ENCODE results near the gene TMEM253.

The TMEM253 gene

DNA sequence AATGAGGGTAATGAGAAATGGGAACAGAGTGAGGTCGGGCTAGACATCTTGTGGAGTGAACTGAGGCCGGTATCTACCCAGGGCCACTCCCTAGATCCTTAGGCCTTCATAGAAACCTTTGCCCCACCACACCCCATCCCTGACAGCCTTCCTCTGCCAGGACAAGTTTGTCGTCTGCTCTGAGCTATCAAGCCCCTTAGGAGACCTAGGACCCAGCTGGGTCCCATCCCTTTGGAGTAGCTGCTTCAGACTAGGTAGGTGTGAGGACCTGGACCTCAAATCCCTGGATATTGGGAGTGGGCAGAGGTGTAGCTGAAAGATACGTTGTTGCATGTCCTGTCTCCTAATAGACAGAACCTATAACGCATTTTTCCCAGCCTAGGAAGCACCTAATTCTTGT, at the start of gene TMEM253:
TSS of gene TMEM253 (plus strand) at position 136 of the 400 bp plus-strand sequence. CDS start 278 bp downstream, outside the sequence.
- no peak for DNase-seq (ENCODE audit: low read depth in 2 of 2)

GRCh38 chr14:21053184-21054122, 47.4 kb upstream of the TMEM253 start:
- DNase-seq (ENCODE audit: low read depth in 2 of 2), result no peak

- DNase-seq (ENCODE audit: low read depth in 2 of 2), result no peak
These were observed 46.6 kb upstream of the TMEM253 start for GRCh38 chr14:21054123-21054767.

DNA sequence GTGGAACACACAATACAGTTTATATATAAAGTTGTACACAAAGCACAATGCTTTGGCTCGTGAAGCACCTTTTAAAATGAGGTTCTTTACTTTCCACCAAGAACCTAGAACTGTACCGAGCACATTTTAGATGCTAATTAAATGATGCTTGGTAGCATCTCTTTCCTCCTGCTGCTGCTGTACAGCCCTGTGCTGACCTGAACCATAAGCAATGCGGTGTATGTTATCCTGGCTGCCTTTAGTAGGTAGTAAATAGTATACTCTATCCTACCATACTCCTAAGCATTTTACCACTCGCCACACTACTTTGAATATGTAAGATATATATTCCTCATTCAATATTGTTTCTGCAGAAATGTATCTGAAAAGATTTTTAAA, 46.1 kb upstream of the TMEM253 start:
- DNase-seq (ENCODE audit: low read depth in 2 of 2), result no peak

GRCh38 chr14:21055432-21056117, 45.3 kb upstream of the TMEM253 start:
- DNase-seq (ENCODE audit: low read depth in 2 of 2), result no peak

- no peak for DNase-seq (ENCODE audit: low read depth in 2 of 2)
These were observed 44.2 kb upstream of the TMEM253 start for GRCh38 chr14:21056520-21057163.

DNA sequence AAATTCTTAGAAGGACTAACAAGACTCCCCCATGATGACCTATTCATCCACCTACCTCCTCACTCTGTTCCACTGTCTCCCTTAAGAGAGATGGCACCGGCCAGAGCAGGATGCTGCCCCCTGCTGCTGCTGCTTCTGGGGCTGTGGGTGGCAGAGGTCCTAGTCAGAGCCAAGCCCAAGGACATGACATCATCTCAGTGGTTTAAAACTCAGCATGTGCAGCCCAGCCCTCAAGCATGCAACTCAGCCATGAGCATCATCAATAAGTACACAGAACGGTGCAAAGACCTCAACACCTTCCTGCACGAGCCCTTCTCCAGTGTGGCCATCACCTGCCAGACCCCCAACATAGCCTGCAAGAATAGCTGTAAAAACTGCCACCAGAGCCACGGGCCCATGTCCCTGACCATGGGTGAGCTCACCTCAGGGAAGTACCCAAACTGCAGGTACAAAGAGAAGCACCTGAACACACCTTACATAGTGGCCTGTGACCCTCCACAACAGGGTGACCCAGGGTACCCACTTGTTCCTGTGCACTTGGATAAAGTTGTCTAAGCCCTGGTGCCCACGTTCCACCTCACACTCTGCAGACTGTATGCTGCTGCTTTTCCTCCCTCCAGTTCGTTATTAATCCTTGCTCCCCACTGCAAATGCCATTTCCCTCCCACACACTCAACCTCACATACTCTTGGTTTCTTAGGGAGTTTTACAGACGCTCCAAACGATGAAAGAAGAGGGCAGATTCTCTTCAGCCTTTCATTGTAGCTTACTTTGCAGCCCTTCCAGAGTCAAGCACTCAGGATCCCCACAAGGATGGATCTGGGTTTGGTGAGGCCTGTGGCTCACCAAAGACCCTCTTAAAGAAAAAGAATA, 42.8 kb upstream of the TMEM253 start, which contains the start of gene RNASE8:
TSS of gene RNASE8 (plus strand) at position 20 of the 873 bp plus-strand sequence. CDS start at position 91, 71 bp downstream.
- no peak for DNase-seq (ENCODE audit: low read depth in 2 of 2)

GRCh38 chr14:21058903-21059302, 42.0 kb upstream of the TMEM253 start:
- no peak for DNase-seq (ENCODE audit: low read depth in 2 of 2)

- DNase-seq (ENCODE audit: low read depth in 2 of 2), result no peak
These were observed 40.8 kb upstream of the TMEM253 start for GRCh38 chr14:21059842-21060613.

DNA sequence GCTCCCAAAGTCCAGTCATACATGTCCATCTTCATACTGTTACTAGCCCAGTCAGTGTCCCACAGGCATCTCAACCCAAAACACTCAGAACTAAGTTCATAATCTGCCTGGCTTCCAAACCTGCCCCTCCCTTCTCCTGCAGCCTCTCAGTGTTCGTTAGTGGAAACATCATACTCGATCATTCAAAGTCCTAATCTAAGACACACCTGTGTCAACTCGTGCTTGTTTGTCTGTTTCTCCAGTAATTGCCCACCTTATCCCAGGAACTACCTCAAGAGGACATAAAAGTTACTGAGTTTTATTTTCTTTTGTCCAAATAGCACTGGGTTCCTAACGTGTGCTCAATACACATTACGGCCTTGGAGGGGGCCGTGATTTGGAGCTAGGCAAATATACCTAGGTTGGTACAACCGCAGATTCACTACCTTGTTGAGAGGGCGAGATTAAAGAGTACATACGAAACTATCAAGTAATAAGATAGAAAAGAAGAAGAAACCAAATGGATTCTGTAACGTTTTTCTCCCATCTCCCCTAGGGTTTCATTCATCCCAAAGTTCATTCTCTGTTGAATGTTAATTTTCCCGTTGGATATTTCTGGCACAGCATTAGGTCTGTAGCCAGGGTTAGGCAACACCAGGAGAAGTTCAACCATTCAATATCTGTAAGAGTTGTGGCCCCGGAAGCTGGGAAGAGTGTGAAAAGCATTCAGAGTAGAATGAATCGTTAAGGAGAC, 40.1 kb upstream of the TMEM253 start:
- DNase-seq (ENCODE audit: low read depth in 2 of 2), result no peak

- no peak for DNase-seq (ENCODE audit: low read depth in 2 of 2)
These were observed 39.6 kb upstream of the TMEM253 start for GRCh38 chr14:21061347-21061668.

GRCh38 chr14:21063479-21063878, 37.4 kb upstream of the TMEM253 start:
- no peak for DNase-seq (ENCODE audit: low read depth in 2 of 2)

DNA sequence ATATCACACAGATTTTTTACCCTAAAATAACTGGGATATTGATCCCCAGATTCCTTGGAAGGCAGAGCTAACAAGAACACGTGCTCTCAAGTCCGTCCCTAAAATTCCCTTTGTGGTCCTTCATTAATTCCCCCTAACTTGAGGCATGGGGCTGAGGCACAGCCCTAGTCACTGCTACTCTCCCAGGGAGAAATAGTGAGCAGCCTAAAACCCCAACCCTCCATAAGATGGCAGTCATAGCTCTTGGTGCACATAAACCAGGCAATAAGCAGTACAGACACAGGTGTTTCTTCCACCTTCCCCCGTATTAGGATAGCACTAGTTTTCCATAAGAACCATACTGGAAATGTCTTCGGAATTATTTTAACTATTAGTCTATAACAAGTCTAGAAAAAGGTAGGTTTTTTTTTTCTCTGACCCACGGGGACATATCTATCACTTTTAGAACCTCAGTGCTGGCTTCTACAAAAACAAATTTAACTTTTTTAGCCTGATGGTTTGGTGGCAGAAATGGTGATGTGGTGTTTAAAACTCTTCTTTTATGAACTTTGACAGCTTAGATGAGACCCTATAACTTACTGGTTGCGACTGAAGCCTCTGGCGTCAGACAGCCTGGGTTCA, 33.9 kb upstream of the TMEM253 start:
- no peak for DNase-seq (ENCODE audit: low read depth in 2 of 2)

GRCh38 chr14:21068521-21069387, 32.1 kb upstream of the TMEM253 start:
- DNase-seq (ENCODE audit: low read depth in 2 of 2), result peak in 1 of 2 donors; percentile 18

DNA sequence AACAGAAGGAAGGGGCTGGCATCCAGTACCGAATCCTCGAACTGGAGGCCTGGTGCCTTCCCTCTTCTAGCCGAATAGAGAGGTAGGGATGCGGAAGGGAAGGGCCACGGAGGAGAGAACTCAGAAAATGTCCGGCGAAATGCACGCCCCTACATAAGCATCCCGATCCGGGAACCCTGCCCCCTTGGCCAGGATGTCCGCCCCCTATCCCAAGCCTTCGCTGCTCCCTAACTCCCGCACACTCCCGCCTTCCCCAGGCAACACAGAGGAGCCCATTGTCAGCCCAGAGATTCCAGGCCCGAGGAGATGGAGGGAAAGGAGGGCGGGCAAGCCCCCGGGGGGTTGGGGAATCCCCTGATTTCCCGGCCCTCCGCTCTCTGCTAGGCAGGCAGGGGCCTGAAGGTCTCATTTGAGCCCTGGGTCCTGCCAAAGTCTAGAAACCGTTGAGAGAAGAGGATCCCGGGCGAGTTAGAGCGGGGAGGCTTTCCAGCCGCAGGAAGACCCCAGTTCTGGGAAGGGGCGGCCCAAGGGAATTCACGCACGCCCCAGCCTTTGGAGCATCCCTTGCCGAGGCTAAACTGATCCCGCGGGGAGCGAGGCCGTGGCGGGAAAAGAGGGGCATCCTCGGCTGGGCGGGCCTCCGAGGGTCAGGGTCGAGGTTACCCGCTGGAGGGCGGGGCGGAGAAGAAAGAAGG, 31.3 kb upstream of the TMEM253 start:
- no peak for DNase-seq (ENCODE audit: low read depth in 2 of 2)

- no peak for DNase-seq (ENCODE audit: low read depth in 2 of 2)
These were observed 30.7 kb upstream of the TMEM253 start, which contains the start of gene ARHGEF40 for GRCh38 chr14:21070083-21070609. Gene ARHGEF40 (plus strand): TSS chr14:21070304. CDS start chr14:21070397, 93 bp downstream.

GRCh38 chr14:21070610-21071224, 30.1 kb upstream of the TMEM253 start:
- DNase-seq (ENCODE audit: low read depth in 2 of 2), result no peak
